GM12878 (cell line): ENCODE data around the gene KCNK1. TPM values are rescaled to one million over a fixed set of nuclear protein-coding genes. Genes with fewer than 3 reads are reported as not detected.

Experiments used
- CTCF ChIP-seq, 3 experiments: IDR thresholded peaks in 2 of 3; conservative IDR thresholded peaks in 1 of 3; 2 replicates each; pipeline ENCODE4 v1.5.1; 2011; ENCODE audit warnings: low read depth in 3 of 3, low read length in 3 of 3, mild to moderate bottlenecking in 3 of 3, control low read depth in 2 of 3, moderate library complexity in 2 of 3, inconsistent platforms in 1 of 3, mixed read lengths in 1 of 3; ENCODE audit not compliant: control insufficient read depth in 2 of 3, insufficient read depth in 1 of 3; ENCODE audit errors: extremely low read depth in 1 of 3
- MAX ChIP-seq: IDR thresholded peaks from 2 replicates; pipeline ENCODE4 v1.6.1; 2012; ENCODE audit warnings: low read depth, low read length, improper control_type of control experiment
- MLLT1 ChIP-seq: fragments of 450-650 bp; IDR thresholded peaks from 2 replicates; pipeline ENCODE4 v1.6.1; 2016; ENCODE audit warnings: mild to moderate bottlenecking
- NFIC ChIP-seq: IDR thresholded peaks from 2 replicates; pipeline ENCODE4 v1.6.1; 2012; ENCODE audit warnings: low read depth, mild to moderate bottlenecking, inconsistent platforms, low read length, moderate library complexity
- SKIL ChIP-seq: fragments of 450-650 bp; IDR thresholded peaks from 2 replicates; pipeline ENCODE4 v1.6.1; 2017; ENCODE audit warnings: mild to moderate bottlenecking, low read depth, inconsistent platforms; ENCODE audit not compliant: poor library complexity, severe bottlenecking
- polyA plus RNA-seq, 11 experiments: library from polyadenylated mRNA; depleted of rRNA in 4 of 11; unstranded in 6 of 11; stranded (reverse) in 5 of 11; fragments of >200 nt; fragmentation: Nextera tagmentation in 4 of 11; fragmentation: Illumina TruSeq in 1 of 11; extraction: Ambion mirVana in 4 of 11; extraction: Trizol in 1 of 11; gene quantifications; 1 replicate in 1 of 11; 2 replicates in 10 of 11; pipeline versions ENCODE4 v1.2.1 to v1.2.3, GENCODE V29; 2011 to 2016; ENCODE audit warnings: inconsistent platforms in 2 of 11, missing spikeins in 2 of 11, low read depth in 1 of 11
- total RNA-seq, 4 experiments: library from RNA; depleted of rRNA in 3 of 4; stranded (reverse); fragments of >200 nt in 3 of 4; fragmentation: Illumina TruSeq in 1 of 4; extraction: Trizol in 1 of 4; gene quantifications; 2 replicates each; pipeline versions ENCODE4 v1.2.1 to v1.2.3, GENCODE V29; 2013 to 2021

The KCNK1 gene
- total and polyA plus RNA-seq, 10 of the 15 experiments (the other 5 are each of a cell fraction or from before 2014, with no cell fraction given), result 9.4 to 27.6 (median 15.1) TPM

- TF ChIP-seq SKIL (no peak), CTCF (IDR thresholded peaks at IDR 0.05 in 2 of 3, conservative IDR thresholded peaks at IDR 0.05 in 1 of 3; ENCODE audit: control insufficient read depth in 2 of 3, extremely low read depth in 1 of 3, insufficient read depth in 1 of 3, low read depth in 3 of 3, low read length in 3 of 3) (no peak), MAX (no peak), NFIC (no peak), MLLT1 (no peak)
These were observed 42.2 kb downstream of the KCNK1 start (continued) for GRCh38 chr1:233656032-233656635.
